Measurements from ENCODE around the gene TTLL9. TPM values are rescaled to one million over a fixed set of nuclear protein-coding genes. Genes with fewer than 3 reads are reported as not detected.

TTLL9 gene
- total RNA-seq, 1 donor from 2014 or later = not detected

GRCh38 chr20:31984981-31985471, 114.6 kb downstream of the TTLL9 start:
- no peak for DNase-seq (ENCODE audit: low read depth)
- Histone ChIP-seq H3K4me3 (ENCODE audit: low read depth, low read length) (no peak overlapping the region), H3K27me3 (ENCODE audit: control insufficient read depth, insufficient read depth, low read length) (peaks cover 13% of the 10 kb centered on the region), H3K36me3 (ENCODE audit: control insufficient read depth, insufficient read depth, low read length) (no peaks in the 10 kb centered on the region)
- TF ChIP-seq CTCF (IDR thresholded peaks at IDR 0.05; ENCODE audit: insufficient read depth, low read length, poor library complexity, severe bottlenecking) = no peak

GRCh38 chr20:31987744-31988143, 117.3 kb downstream of the TTLL9 start:
- Histone ChIP-seq H3K36me3 (ENCODE audit: control insufficient read depth, insufficient read depth, low read length) (no peaks in the 10 kb centered on the region), H3K4me3 (ENCODE audit: low read depth, low read length) (no peak overlapping the region), H3K27me3 (ENCODE audit: control insufficient read depth, insufficient read depth, low read length) (peaks cover 13% of the 10 kb centered on the region)
- no peak for DNase-seq (ENCODE audit: low read depth)
- TF ChIP-seq CTCF (IDR thresholded peaks at IDR 0.05; ENCODE audit: insufficient read depth, low read length, poor library complexity, severe bottlenecking) = no peak

GRCh38 chr20:31988430-31989015, 118.1 kb downstream of the TTLL9 start:
- Histone ChIP-seq H3K27me3 (ENCODE audit: control insufficient read depth, insufficient read depth, low read length) (peaks cover 20% of the 10 kb centered on the region), H3K36me3 (ENCODE audit: control insufficient read depth, insufficient read depth, low read length) (no peaks in the 10 kb centered on the region), H3K4me3 (ENCODE audit: low read depth, low read length) (no peak overlapping the region)
- no peak for TF ChIP-seq CTCF (IDR thresholded peaks at IDR 0.05; ENCODE audit: insufficient read depth, low read length, poor library complexity, severe bottlenecking)
- no peak for DNase-seq (ENCODE audit: low read depth)

- H3K4me3 ChIP-seq (ENCODE audit: low read depth, low read length) = no peak overlapping the region
- DNase-seq (ENCODE audit: low read depth) = no peak
- H3K36me3 ChIP-seq (ENCODE audit: control insufficient read depth, insufficient read depth, low read length) = no peaks in the 10 kb centered on the region
- TF ChIP-seq CTCF (IDR thresholded peaks at IDR 0.05; ENCODE audit: insufficient read depth, low read length, poor library complexity, severe bottlenecking) = no peak
- peaks cover 25% of the 10 kb centered on the region for H3K27me3 ChIP-seq (ENCODE audit: control insufficient read depth, insufficient read depth, low read length)
Measured at GRCh38 chr20:31989030-31989645, 118.7 kb downstream of the TTLL9 start.

GRCh38 chr20:31990641-31991338, 120.4 kb downstream of the TTLL9 start:
- H3K36me3 ChIP-seq (ENCODE audit: control insufficient read depth, insufficient read depth, low read length) = no peaks in the 10 kb centered on the region
- TF ChIP-seq CTCF (IDR thresholded peaks at IDR 0.05; ENCODE audit: insufficient read depth, low read length, poor library complexity, severe bottlenecking) = no peak
- peaks cover 31% of the 10 kb centered on the region for H3K27me3 ChIP-seq (ENCODE audit: control insufficient read depth, insufficient read depth, low read length)
- H3K4me3 ChIP-seq (ENCODE audit: low read depth, low read length) = no peak overlapping the region
- DNase-seq (ENCODE audit: low read depth) = no peak
